NCI-H748 treated with DMSO at 0.1 percent for 48 hours (cell line): Measurements from ENCODE around the gene RIC3.

Experiments
- DNase-seq: peaks from one replicate; lab custom pipeline; 2025; lab: John Stamatoyannopoulos, UW

The RIC3 gene

GRCh38 chr11:8168485-8169257 is at the start of gene RIC3:
Gene RIC3 (minus strand): TSS chr11:8169025. CDS start chr11:8168989, 36 bp downstream.
- no peak for DNase-seq

- no peak for DNase-seq
Observed at GRCh38 chr11:8218409-8218808, 49.6 kb upstream of the RIC3 start.

- DNase-seq = no peak
Observed at GRCh38 chr11:8217926-8218325, 49.1 kb upstream of the RIC3 start.

GRCh38 chr11:8217136-8217535 is 48.3 kb upstream of the RIC3 start:
- no peak for DNase-seq

GRCh38 chr11:8213376-8213775 is 44.6 kb upstream of the RIC3 start:
- no peak for DNase-seq

- no peak for DNase-seq
Observed at GRCh38 chr11:8209208-8209807, 40.5 kb upstream of the RIC3 start.

GRCh38 chr11:8207080-8208000 is 38.5 kb upstream of the RIC3 start:
- no peak for DNase-seq

- peak; percentile 43 for DNase-seq
Observed at GRCh38 chr11:8206251-8207079, 37.6 kb upstream of the RIC3 start.

GRCh38 chr11:8205566-8205965 is 36.7 kb upstream of the RIC3 start:
- DNase-seq = no peak

- DNase-seq = no peak
Observed at GRCh38 chr11:8204596-8204995, 35.8 kb upstream of the RIC3 start.

- no peak for DNase-seq
Observed at GRCh38 chr11:8204025-8204424, 35.2 kb upstream of the RIC3 start.

- DNase-seq = no peak
Observed at GRCh38 chr11:8203414-8203715, 34.5 kb upstream of the RIC3 start.

- DNase-seq = no peak
Observed at GRCh38 chr11:8202516-8203413, 33.9 kb upstream of the RIC3 start.

- DNase-seq = no peak
Observed at GRCh38 chr11:8201644-8202365, 33.0 kb upstream of the RIC3 start.

GRCh38 chr11:8199676-8200075 is 30.9 kb upstream of the RIC3 start:
- no peak for DNase-seq

- DNase-seq = no peak
Observed at GRCh38 chr11:8196749-8197148, 27.9 kb upstream of the RIC3 start.

GRCh38 chr11:8194956-8195355 is 26.1 kb upstream of the RIC3 start:
- DNase-seq = no peak

GRCh38 chr11:8192896-8193209 is 24.0 kb upstream of the RIC3 start:
- no peak for DNase-seq

- peak; percentile 36 for DNase-seq
Observed at GRCh38 chr11:8192016-8192895, 23.4 kb upstream of the RIC3 start.
